IPS-18c (cell line): Measurements from ENCODE around the gene PCNA.
A peak's percentile ranks its signal among the peaks of the same experiment; 100 is the strongest.

Experiments used
- H3K4me3 ChIP-seq: 2 replicates; pipeline ENCODE4 v1.7.0; 2013; ENCODE audit warnings: low read depth, mild to moderate bottlenecking, low read length, moderate library complexity; ENCODE audit not compliant: insufficient read depth
- H3K9me3 ChIP-seq: one replicate; pipeline ENCODE4 v1.6.1; 2013; ENCODE audit warnings: mild to moderate bottlenecking, low read length, moderate library complexity; ENCODE audit not compliant: control insufficient read depth, insufficient read depth

Gene PCNA

DNA sequence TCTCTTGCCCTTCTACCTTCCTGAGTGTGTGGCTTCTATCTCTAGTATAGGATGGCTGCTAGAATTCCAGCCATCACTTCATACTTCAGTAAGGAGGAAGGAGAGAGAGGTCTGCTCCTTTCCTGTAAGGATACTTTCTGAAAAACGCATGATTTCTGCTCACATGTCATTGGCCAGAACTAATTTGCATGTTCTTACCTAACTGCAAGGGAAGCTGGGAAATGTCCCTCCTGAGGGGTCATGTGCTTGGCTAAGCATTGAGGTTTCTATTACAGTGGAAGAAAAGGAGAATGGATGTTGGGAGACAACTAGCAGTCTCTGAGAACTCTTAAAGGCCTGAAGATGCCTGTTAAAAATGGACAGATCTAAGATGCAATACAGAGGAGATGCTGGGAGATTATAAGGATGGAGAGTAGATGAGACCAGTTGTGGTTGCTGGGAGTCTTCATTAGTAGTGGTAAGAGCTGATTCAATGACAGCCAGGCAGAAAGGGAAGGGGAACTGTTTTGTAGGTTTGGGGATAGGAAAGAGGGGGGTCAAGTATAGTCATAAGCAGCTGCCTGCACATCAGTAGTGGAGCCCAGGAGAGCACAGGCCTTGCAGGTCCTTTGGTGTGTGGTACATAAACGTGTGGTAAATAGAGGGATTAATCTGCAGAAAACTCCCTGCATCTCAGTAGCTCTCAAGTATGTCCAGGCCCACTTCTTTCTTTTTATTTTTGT is 27.3 kb upstream of the PCNA start:
- Histone ChIP-seq H3K4me3 (no peak overlapping the region), H3K9me3 (no peaks in the 10 kb centered on the region)

DNA sequence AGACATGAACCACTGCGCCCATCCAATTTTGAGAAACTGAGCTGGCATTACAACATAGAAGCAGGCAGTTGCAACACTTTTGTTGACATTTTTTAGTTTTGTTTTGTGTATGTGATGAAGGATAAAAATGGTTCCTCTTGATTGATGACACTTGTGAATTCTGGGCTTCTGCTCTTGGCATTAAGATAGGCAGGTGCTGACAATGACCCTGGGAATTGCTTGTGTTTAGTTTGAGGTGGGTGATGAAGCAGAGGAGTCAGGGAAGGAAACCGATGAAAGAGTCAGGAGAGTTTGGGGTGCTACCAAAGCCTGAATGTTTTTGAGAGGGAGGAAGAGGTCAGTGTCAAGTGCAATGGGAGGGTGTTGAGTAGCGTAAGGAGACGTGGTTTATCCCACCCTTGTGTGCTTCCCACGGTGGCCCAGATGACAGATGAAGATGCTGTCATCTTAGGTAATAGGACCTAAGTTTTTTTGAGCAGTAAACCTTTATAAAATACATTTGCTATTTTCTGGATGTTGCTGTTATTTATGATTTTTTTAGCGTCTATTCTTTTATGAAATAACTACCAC is 26.4 kb upstream of the PCNA start:
- H3K9me3 ChIP-seq: no peaks in the 10 kb centered on the region
- H3K4me3 ChIP-seq: no peak overlapping the region

DNA sequence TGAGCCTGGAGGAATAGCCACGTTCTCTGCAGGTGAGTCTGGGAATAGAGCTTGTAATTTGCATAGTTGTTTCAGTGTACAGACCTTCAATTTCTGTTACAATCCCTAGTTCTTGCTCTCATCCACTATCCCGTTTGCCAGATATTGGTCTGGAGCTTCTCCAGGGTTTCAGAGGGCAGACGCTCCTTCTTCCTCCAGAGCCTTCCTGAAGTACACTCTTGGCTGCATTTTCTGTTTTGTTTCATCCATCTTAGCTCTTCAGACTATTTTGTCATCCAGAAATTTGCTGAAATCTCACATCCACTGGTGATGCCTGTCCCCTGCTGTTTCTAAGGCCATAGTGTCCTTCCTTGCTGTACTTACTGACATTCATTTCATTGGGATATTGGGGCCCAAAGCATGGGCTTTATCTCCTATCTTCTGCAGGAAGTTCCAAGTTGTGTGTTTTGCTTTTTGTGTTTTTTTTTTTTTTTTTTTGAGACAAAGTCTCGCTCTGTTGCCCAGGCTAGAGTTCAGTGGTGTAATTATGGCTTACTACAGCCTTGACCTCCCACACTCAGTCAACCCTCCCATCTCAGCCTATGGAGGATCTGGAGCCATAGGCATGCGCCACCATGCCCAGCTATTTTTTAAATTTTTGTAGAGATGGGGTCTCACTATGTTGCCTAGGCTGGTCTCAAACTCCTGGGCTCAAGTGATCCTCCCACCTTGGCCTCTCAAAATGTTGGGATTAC is 25.8 kb upstream of the PCNA start:
- H3K9me3 ChIP-seq: no peaks in the 10 kb centered on the region
- H3K4me3 ChIP-seq: no peak overlapping the region

DNA sequence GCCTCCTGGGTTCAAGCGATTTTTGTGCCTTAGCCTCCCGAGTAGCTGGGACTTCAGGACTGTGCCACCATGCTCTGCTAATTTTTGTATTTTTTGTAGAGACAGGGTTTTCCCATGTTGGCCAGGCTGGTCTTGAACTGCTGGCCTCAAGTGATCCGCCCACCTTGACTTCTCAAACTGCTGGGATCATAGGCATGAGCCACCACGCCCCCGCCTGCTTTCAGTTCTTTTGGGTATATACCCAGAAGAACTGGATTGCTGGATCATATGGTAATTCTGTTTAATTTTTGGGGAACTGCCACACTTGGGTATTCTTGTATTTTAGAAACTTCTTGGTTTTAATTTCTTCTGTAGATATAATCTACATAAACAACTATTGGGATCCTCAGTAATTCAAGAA is 24.1 kb upstream of the PCNA start:
- H3K9me3 ChIP-seq: no peaks in the 10 kb centered on the region
- H3K4me3 ChIP-seq: no peak overlapping the region

DNA sequence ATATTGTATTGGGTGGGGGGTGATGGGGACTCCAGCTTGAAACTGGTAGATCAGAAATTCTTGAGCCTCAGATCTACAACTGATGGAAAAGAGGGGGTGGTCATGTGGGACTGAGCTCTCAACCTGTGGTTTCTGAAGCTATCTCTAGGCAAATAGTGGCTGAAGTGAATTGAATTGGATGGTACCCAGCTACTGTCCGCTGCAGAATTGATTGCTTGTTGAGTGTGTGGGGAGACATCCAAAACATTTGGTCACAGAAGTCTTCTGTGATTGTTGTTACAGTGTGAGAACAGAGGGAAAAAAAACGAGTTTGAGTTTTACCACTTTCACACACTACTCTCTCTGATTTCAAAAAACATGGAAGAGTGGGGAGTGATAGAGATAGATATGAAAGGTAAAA is 21.9 kb upstream of the PCNA start:
- H3K9me3 ChIP-seq: no peaks in the 10 kb centered on the region
- H3K4me3 ChIP-seq: no peak overlapping the region

DNA sequence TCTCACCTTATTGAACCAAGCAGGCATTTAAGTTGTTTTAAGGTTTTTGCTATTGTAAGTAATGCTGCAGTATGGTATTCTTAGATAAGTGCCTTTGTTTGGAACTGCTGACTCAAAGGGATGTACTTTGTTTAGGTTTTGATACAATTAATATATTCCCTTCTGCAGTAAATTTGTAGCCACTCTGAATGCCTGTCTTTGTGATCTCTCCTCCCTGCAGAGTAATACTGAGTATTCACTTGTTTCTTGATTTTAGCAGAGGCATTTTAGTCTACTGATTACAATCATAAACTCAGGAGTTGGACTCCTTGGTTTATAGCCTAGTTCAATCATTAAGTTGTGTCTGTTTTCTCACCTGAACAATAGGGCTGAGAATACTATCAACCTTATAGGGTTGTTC is 20.4 kb upstream of the PCNA start:
- Histone ChIP-seq H3K4me3 (no peak overlapping the region), H3K9me3 (no peaks in the 10 kb centered on the region)

DNA sequence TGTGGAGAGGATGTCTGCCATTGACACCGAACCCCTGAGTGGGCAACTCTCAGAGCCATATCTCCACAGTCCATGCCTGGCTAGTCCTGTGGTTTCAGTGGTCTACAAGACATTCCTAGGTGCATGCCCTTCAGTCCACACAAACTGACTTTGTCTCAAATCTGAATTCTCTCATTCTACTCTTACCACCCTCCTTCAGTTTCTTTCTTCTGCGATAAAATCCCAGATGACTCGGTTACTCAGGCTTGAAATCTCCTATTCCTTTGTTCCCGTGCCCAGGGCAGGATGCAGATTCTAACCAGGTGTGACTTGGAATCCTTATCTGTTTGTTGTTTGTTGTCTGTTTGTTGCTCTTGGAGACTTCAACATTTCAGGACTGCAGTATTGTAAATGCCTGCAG is 16.3 kb upstream of the PCNA start:
- no peaks in the 10 kb centered on the region for H3K9me3 ChIP-seq
- no peak overlapping the region for H3K4me3 ChIP-seq

DNA sequence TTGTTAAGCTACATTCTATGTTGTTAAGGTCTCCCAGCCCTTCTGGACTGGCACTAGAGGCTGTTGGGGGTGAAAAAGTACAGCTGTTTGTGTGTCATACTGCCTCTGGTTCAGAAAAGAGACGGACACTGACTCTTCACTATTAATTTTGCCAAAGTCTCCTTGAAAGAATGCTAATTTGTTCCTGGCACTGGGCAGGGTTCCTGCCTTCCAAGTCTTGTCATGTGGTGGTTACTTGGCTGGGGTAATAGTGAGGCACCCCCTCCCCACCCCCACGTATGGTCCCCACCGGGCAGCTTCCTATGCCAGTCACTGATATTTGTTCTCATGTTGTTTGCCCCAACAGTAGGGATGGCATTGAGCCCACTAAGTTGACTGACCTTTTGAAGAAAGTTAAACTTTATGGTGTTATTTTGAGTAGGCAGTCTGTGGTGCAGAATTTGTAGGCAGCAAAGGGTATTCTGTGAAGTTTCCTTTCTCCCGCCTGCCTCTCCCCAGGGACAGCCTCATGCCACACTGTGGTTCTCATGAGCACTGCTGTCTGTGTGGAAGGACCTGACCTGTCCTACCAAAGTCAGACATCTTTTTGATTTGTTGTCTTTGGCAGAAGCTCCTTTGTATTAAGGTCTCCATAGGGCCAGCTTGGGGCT is 15.7 kb upstream of the PCNA start:
- Histone ChIP-seq H3K4me3 (no peak overlapping the region), H3K9me3 (no peaks in the 10 kb centered on the region)

DNA sequence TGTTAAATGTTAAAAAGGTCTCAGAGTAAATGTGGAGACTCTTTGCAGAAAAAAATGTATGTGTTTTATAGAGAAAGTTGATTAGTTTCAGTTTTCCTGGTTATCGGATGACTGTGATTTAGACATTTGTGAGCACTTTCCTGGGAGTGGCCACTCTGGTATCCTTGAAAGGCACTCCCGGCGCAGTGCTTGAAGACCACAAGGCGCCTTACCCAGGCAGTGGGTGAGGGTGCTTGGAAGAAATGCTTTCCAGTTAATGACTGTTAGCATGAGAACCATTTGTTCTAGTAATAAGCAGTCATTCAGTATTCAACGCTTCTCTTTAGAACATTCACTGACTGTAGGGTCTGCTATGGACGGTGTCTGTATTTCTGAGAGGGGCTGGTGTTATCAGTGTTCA is 14.2 kb upstream of the PCNA start:
- no peak overlapping the region for H3K4me3 ChIP-seq
- no peaks in the 10 kb centered on the region for H3K9me3 ChIP-seq

DNA sequence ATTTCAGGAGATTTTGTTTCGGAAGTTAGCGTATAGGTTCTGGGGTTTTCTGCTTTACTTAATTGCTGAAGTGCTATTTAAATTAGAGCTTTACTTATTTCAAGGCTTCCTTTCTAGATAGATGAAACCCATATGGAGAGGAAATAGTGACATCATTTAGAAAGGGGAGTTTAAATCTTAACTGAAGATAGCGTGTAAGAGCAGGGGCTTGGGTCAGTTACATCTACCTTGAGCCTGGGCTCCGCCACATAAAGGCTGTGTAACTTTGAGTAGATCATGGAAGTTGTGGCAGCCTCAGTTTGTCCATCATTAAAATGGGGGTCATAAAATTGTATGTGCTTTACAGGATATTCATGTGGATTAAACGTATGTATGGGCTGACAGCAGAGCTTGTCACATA is 11.7 kb upstream of the PCNA start:
- no peaks in the 10 kb centered on the region for H3K9me3 ChIP-seq
- no peak overlapping the region for H3K4me3 ChIP-seq

DNA sequence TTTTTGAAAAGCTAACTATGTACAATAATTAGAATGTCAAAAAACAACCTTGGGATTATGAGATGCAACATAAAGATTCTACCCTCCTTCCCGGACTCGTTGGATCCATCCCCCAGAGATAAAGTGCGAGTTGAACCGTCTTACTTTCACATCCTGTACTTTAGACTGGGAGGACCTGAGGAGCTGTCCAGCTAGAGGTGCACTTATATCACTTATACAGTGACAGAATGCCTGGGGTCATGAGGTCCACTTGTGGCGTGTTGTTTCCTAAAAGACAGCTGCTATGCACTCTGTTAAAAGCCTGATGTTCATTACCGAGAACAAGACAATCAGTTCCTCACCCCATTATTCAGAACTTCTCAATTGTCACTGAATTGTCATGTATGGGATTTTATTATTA is 9.1 kb upstream of the PCNA start:
- H3K9me3 ChIP-seq: no peaks in the 10 kb centered on the region
- H3K4me3 ChIP-seq: no peak overlapping the region

DNA sequence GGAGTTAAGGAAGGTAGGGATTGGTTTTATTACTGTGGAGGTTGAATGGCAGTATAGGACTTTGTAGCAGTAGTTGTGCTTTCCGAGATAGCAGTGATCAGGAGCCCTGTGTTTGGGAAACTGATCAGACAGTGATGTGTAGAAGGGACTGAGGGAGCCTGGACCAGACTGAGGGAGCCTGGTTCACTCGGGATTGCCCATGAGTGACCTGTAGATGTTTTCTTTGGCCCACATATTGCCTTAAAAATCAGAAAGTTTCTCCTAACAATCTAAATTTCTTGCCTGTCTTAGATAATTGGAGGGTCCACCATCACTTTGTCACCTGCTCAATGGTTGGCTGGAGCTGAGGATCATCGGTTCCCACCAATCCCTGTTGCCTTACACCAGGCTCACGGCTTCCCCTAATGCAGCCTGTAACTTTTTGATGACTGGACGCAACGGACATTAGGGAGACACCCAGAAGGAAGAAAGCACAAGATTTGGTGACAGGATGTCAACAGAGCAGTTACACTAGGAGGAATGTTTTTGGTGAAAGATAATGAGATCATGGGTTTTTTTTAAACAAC is 8.2 kb upstream of the PCNA start:
- no peaks in the 10 kb centered on the region for H3K9me3 ChIP-seq

DNA sequence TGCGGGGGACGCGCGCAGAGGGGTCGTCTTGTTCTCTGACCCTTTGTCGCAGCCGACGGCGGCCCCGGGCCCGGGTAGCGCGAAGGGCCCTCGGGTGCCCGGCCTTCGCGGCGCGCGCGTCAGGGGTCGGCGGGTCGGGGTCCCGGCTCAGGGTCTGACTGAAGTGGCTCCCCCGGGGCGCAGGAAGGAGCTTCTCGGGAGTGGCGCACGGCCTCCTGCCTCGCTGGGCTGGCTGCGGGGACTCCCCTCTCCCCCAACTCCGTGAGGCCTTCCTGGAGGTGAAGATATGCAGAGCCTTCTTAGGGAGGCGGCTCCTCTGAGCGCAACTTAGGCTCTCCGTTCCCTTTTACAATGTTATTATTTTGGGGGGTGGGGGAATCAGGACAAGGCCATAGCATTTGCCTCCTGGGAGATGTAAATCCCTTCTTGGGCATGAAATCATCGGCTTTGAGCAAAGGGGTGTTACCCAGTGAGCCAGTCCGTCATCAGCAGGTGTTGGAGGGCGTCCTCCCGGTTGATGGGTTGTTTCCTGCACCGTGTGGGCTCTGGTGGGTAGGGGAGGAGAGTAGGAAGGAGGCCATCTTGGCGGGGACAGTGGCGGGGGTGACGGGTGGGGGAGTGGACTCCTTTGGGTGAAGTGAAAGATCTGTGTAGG is 7.6 kb upstream of the PCNA start:
- no peaks in the 10 kb centered on the region for H3K9me3 ChIP-seq
- peak overlapping the region; percentile 94 for H3K4me3 ChIP-seq

More for the DNA sequence above, 8.2 kb upstream of the PCNA start:
- peak overlapping the region; percentile 94 for H3K4me3 ChIP-seq

DNA sequence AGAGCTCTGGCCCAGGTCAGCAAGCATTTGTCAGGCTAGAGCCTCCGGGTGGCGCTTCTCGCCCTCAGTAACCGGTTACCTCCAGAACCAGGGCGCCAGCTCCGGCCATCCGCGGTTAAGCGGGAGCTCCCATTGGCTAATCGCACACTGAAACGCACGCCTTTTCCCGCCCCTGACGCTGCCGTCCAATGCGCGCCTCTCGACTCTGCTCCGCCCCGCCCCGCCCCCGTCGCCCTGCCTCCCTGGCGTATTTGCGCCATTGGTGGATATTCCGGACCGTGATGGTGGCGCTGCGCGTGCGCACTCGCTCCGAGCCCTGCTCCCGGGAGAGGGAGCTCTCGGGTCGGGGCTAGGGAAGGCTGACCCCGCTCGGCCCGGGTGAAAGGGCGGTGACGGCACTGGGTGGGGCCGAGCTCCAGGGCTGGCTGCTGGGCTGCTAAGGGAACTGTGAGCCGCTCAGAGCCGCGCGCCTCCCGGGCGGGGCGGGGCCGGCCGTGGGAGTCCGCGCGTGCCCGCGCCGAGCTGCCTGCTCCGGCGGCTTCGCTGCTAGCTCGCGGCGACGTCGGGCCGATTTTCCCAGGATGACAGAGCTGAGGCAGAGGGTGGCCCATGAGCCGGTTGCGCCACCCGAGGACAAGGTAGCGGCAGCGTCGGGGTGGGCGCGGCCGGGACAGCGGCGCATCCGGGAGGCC is 6.9 kb upstream of the PCNA start, which contains the start of gene CDS2:
CDS2 (plus strand) TSS at position 497 of the 692 bp plus-strand sequence; CDS start at position 582, 85 bp downstream.
- H3K4me3 ChIP-seq: peak within 1 kb of the TSS; percentile 94

DNA sequence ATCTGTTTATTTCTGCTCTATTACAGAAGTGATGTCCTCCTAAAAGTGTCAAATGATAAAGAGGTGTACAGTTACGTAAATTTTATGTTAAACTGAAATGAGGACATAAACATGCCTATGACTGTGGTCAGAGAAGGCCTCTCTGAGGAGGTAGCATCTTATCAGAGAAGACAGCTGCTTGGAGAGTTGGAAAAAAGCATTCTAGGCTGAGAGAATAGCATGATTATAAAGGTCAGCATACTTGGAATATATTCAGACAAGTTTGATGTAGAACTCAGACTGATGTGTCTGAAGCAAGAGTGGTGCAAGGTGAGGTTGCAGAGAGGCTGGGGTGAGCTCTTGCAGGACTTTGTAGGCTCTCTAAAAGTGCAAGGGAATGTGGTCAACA is 3.1 kb upstream of the PCNA start:
- no peaks in the 10 kb centered on the region for H3K9me3 ChIP-seq
- no peak overlapping the region for H3K4me3 ChIP-seq

More for the DNA sequence above, 6.9 kb upstream of the PCNA start, which contains the start of gene CDS2:
- H3K9me3 ChIP-seq: no peaks in the 10 kb centered on the region

DNA sequence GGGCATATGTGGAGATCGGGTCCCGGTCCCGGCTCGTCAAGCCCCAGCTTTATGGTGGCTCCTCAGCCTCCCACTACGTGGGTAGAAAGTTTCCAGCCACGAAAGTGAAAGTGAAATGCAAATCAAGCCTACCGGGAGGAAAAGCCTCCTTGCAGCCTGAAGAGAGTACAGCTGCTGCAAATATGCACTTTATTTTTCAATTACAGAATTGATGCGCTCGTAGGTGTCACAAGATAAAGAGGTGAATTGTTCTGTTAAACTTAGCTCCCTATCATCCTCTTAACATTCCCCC is 373 bp upstream of the PCNA start:
- Histone ChIP-seq H3K9me3 (no peaks in the 10 kb centered on the region), H3K4me3 (peak overlapping the region; percentile 44; the same call in 1 of the 2 replicates)

DNA sequence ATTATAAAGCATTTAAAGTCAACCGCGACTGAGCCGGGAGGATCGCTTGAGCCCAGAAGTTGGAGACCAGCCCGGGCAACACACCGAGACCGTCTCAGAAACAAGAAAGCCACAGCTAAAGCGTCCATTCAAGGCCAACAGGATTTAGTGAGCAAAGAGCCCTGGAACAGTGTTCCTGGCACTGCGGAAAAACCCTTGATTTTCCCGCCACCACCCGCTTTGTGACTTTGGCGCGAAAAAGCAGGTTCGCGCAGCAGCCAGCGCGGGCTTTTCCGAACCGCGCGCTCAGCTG is 669 bp downstream of the PCNA start:
- H3K9me3 ChIP-seq: no peaks in the 10 kb centered on the region
- H3K4me3 ChIP-seq: peak overlapping the region; percentile 100
